Daoy (cell line): ENCODE results near the gene FMNL2. TPM values are rescaled to one million over a fixed set of nuclear protein-coding genes. Genes with fewer than 3 reads are reported as not detected.
A peak's percentile ranks its signal among the peaks of the same experiment; 100 is the strongest.
"Not testable (repeated sequence)": the region's sequence is repeated elsewhere in the genome, so short reads cannot be mapped to it uniquely, and the experiment has no call there.

Experiments
- DNase-seq: peaks from one replicate; pipeline ENCODE4 v3.0.0-alpha.2; 2015; ENCODE audit warnings: low read depth
- total RNA-seq: library from RNA; depleted of rRNA; stranded (reverse); fragments of >200 nt; shearing (Covaris generic); gene quantifications from 2 replicates; pipeline ENCODE4 v1.2.3, GENCODE V29; 2014

The FMNL2 gene
- total RNA-seq, 1 experiment from 2014 or later, result 29.0 TPM

DNA sequence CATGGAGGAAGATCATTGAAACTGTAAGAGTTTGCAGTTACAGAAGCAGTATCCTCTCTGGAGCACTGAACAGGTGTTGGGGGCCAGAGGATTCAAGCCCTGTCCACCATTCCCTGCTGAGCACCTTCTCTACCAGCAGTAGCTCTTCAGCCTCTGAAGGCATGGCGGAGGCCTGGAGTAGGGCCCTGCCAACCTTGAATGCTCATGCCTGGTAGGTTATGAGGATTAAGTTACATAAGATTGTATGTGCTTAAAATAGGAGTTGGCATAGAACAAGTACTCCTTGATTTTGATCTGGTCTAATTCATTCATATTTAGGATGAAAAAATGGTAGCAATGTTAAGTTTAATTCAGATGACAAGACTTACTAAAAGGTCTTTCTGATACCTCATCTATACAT, 40.2 kb downstream of the FMNL2 start:
- DNase-seq, result no peak

DNA sequence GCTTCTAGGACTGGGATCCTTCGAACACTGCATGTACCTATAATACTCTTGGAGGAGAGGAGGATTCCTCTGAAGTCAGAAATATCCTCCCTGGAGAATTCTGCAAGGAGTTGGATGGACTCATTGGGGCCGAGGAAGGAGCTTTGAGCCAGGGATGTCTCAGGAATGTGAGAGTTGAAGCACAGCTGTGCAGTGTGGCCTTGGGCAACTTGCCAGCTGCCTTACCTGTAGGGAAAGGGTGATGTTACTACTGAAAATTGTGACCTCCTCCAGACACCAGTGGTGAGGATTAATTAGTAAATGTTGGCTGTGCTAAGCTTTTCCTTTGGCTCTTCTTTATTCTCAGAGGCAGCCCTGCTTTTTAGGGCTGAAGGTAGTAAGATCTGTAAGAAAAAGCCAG, 41.4 kb downstream of the FMNL2 start:
- no peak for DNase-seq

DNA sequence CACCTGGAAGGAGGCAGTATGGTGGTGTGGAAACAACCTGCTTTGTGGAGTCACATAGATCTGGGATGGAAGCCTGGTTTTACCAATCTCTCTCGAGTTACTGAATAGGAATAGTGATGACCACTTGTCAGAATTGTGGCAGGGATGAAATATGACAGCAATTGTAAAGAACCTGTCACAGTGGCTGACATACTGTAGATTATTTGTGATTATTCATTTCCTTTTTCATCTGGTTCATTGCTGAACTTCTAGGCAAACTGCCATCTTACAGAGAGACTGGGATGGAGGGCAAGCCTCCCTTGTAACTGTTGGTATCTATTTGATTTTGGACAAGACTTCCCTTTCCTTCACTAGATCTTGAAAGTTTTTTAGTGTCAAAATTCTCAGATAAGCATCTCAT, 42.0 kb downstream of the FMNL2 start:
- peak; percentile 12 for DNase-seq

DNA sequence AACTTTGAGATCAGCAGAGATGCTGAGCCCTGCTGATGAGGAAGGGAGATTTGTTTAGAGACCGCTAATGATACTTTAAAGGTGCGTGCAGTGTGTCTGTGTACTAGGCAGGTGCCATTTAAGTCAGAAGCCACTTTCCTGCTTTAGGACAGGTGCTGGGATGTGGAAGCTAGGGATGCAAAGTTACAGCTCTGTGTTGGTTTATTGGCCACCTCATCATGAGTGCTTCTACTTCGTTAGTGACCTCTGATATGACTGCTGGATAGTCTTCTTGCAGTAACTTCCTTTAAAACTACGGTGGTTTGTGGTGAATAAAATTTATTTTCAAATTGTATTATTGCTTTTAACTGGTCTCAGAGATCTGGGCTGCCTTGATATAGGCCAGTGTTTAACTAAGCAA, 44.1 kb downstream of the FMNL2 start:
- DNase-seq, result no peak

DNA sequence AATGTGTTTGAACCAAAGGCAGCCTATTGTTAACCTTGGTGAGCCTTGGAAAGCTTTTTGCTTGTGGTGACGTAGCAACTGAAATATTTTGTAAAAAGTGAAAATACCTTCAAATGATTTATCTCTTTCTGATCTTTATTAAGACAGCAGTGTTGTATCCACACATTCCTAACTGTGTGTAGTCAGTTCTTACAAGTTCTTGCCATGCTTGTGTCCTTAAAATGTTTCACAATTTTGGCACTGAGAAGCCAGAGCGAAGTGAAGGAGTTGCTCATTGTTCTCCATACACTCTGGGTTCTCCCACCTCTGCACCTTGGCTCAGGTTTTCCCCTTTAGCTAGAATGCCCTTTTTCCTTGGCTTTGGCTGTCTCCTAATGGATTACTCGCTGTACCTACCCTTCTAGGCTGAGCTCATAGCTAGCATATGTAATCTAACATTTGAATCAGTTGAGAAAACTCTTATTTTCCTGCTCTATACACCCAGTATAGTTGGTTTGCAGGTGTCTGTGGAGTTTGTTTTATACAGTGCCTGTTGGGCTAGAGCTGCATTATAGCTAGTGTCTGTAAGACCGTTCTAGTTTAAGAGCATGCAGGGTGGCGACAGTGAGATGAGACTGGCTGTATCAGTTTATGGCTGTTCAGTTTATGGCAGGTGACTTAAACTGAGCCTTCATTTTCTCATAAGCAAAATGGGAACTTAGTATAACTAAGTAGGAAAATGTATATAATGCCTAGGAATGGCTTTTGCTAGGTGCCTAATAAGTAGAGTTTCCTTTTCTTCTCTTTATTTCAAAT, 45.5 kb downstream of the FMNL2 start:
- no peak for DNase-seq

DNA sequence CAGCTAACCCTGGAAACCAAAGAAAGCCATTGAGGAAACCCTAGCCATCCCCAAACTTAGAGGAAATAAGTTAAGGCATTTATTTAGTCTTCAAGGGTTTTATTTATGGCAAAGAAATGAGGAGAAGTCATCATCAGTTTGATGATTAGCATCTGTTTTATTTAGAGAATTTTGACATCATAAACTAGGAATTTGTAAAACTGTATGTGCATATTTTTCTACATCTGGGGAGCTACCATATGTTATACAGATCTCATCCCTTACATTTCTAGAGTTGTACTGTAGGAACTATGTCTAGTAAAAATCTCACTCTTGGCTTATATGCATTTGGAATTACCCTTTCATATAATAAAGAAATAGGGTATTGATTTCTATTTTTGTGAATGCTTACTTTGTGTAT, 48.7 kb downstream of the FMNL2 start:
- no peak for DNase-seq

DNA sequence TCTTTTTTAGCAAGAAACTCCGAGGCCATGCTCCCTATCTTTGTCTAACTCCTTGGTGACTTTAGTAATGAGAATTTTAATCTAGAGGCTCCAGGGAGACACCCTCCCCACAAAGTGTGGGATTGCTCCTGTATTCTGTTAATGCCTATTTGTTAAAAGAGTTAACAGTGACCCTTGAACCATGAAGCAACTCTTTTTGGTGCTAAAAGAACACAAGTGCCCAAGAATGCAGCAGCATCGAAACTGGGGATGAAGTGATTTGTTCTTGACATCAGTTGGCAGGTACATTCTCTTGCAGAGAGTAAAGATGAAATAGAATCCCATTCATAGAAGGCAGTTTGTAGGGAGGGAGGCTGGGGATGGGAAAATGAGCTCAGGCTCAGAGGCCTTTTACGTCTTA, 50.0 kb downstream of the FMNL2 start:
- no peak for DNase-seq

DNA sequence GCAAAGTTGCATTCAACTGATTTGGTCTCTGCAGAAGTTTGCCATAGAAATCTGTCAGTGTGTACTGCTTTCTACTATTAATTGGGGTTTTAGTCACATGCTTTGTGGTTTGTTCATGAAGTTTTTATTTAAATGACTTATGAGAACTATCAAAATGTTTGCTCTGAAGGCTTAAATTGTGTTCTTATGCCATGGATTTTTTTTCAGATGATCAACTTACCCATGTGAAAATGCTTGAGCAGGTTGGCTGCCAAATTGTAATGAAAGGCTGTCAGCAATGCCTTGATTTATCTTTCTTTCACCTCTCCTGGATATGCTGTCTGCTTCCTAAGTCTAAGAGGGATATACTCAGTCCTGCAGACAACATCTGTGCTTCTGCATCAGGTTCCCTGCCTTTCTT, 50.7 kb downstream of the FMNL2 start:
- no peak for DNase-seq

DNA sequence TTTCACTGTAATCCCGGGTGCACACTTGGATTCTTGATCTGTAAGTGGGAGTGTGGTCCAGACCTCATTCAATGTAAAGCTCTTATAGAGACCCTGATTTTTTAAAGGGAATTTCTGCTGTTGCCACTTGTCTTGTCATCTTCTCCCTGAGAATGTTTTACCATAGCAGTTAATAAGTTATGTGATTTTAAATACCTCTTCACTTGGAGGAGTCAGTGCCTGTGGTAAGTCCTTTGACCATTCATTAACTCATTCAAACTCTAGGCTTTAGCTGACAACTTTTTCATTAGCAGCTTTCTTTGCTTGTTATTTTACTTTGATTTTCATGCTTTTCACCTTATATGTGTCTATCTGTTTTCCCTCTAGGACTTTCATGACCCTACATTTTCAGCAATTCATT, 51.3 kb downstream of the FMNL2 start:
- no peak for DNase-seq

DNA sequence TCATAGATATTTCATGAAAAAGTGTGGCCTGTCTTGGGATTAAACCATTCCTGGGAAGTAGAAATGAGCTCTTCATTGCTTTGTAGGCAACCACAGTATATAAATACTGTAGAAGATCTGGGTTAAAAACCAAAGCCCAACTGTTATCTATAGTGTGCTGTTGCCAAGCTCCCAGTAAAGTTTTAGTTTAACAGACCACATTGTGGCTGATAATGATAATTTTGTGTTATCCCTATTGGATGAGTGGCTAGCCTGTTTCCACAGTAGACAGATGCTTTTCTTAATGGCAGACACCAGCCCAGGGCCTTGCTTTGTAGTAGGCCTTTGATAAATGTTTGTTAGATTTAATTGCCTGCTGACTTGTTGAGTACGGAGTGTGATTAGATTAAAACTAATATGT, 52.1 kb downstream of the FMNL2 start:
- no peak for DNase-seq

DNA sequence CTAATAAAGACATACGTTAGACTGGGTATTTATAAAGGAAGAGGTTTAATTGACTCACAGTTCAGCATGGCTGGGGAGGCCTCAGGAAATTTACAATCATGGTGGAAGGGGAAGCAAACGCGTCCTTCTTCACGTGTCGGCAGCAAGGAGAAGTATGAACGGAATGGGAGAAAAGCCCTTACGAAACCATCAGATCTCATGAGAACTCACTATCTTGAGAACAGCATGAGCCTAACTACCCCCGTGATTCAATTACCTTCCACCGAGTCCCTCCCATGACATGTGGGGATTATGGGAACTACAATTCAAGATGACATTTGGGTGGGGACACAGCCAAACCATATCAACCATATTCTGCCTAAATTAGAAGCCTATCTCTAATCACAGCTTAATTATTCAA, 53.3 kb downstream of the FMNL2 start:
- DNase-seq, result not testable (repeated sequence)

DNA sequence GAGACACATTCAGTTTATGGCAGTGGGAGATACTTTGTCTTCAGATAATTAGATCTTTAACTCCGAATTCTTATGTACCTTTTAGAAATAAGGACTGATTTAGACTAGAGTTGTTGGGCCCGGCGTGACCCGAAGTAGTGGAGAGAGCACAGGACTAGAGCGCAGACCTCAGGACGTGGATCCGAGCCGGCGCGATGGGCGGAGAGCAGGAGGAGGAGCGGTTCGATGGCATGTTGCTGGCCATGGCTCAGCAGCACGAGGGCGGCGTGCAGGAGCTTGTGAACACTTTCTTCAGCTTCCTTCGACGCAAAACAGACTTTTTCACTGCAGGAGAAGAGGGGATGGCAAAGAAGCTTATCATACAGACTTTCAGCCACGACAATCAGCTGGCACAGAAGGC, 54.5 kb downstream of the FMNL2 start:
- no peak for DNase-seq

DNA sequence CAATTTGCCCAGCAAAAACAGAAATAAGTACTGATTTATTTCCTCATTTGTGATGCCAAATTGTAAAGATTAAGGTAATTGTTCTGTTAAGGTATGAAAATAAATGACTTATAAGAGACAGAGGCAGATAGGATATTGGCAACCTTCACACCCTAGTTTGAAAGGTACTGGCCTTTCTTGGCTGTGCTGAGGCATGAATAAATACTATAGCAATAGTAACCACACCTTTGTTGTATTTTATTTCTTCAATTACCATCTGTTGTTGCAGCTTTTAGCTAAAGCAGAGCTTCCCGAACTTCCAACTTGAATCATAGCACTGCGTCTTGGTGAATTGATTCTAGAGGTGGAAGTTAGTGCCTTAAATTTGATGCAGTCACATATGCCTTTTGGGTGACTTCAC, 55.9 kb downstream of the FMNL2 start:
- DNase-seq, result no peak

DNA sequence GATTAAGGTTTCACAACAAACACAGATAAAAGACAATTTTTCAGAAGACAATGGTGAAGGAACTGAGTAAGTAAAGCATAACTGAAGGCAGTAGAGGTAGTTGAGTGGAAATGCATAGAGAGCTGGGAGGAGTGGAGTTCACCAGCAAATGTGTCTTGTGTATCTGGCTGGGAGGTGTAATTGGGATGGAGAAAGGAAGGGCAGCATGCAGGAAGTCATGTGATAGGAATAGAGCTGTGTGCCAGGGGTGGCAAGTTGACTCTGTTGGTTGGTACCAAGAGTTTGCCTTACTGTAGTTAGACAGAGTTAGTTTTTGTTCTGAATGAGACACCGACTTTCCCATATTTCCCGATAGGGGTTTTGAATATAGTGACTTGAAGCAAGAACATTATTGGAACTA, 56.3 kb downstream of the FMNL2 start:
- DNase-seq, result no peak

DNA sequence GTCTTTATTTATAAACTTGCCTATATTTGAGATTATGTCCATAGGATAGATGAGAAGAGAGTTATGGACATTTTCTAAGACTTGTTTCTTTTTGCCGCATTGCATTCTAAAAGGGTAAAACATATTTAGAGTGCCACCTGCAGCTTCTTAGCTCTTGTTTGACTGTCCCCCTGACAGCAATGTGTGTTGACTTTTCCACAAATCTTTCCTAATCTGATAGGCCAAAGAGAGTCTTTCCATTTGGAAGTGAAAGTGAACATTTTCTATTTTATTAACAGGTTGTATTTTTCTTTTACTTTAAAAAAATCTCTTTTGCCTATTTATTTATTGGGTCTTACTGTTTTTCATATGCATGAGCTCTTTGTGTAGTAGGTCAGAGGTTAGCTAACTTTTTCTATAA, 58.4 kb downstream of the FMNL2 start:
- no peak for DNase-seq

DNA sequence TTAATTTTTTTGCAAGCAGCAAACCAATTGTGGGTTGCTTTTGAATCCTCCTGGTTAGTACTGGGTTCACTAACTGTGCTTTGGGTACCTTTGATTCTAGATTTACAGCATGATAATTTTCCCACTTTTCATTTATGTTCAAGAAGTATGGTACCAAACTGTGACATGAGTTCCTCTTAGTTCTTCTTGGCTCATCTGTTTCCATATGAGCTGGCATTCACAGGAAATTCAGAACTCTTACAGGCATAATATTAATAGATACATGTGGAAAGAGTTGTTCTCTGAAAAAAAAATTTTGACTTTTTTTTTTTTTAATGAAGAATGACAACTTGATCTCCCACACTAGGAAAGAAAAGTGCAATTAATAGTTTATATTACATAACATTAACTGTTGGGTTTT, 59.4 kb downstream of the FMNL2 start:
- no peak for DNase-seq

DNA sequence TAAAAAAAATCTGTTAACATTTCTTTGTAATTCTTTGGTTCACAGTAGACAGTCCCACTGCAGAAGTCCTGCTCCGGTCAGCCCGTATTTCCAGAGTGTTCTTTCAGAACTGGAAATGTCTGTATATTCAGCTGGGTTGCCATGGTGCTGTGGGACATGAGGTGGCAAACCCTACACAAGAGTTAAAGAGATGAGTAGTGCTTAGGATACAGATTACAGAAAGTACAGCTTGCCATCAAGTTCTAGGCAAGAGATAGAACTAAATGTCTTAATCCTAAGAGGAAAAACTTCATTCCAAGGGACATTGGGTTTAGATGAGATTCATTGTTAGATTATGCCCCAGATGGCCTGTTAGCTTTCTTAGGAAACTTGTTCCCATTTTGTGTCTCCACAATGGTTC, 60.1 kb downstream of the FMNL2 start:
- no peak for DNase-seq

DNA sequence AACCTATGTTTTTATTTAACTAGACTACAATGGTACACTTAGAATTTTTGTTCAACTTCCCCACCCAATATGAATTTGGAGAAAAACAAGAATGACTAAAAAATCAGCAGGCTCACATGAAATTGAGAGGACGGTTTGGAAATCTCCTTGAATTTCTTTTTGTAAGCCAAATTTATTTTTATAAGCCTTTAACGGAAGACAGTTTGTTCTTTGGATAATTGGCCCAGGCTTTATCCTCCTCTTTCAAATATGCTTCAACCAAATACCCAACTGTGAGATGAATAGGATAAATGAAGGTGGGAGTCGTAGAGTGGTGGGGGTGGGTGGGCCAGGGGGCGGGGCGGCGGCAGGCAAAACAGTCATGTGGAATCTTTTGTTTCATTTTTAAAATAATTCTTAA, 60.6 kb downstream of the FMNL2 start:
- no peak for DNase-seq

DNA sequence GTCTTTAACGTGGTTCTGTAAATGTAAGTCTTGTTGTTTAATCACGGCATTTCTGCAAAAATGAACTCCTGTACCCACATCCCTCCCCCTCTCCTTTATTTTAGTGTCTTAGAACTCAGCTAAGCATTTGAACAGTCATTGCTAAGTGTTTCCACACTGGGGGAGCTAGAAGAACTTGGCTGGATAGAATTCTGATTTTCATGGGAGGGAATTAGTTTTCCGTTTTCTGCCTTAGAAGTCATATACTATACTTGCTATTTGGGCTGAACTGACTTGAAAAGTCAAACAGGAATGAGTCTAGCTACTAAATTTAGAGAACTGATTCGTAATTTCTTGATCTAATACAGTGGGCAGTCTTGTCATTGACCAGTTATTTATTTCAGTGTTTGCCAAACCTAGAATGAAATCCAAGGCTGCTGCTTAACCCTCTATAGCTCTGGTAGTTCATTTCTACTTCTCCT, 61.1 kb downstream of the FMNL2 start:
- DNase-seq, result no peak

DNA sequence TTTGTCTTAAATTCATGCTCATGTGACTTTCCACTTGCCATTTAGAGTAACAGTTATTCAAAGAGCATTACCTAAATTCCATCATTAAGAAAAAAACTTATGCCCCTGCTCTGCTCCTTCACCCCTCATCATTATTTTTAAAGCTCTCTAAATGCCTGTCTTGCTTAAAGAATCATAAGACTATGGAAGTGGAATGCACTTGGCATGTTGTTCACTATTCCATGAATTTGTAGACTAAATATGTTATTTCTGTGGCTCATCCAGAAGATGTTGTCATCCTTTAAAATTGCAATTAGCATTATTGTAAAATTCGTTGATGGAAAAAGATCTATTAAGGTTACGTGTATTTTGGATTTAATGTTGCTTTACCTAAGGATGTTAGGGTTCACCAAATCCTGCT, 61.8 kb downstream of the FMNL2 start:
- DNase-seq, result no peak

DNA sequence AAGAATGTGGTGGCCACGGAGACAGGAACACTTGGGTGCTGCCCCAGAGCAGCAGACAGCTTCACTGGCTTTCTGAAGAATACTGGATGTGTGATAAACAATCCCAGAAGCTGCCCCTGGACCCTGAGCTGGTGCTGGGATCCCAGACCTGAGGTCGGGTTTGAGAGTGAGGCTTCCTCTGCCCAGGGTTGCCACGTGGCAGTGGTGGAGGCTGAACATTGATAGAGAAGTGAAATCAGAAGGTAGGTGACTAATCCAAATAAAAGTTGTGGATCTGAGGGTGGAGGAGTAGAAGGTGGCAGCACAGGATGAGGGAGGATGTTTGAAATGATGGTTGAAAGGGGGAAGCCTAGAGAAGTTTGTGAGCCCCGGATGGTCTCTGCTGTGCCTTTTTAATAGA, 64.0 kb downstream of the FMNL2 start:
- DNase-seq, result no peak

DNA sequence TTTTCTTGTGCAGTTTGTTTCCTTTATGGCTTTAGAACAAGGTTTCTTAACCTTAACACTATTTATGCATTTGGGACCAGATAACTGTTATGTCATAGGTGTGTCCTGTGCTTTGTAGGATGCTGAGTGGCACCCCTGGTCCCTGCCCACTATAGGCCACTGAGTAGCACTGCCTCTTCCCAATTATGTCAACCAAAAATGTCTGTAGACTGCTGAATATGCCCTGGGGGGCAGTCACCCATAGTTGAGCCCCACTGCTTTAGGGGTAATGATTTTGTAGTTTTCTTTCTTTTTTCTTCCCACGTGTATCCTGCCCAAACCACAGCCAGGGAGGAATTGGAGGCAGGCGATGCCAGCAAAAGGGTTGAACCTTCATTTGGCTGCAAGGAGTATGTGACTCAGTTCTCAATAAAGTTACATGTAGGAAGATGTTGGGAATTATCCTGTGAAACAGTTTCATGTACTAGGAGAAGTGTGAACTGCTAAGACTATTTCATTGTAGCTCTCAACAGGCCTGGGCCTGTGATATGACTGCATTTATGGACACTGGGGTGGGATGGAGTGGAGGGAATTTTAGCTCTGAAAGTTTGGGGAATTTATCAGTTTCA, 65.7 kb downstream of the FMNL2 start:
- no peak for DNase-seq
